Mucosa of stomach (tissue), 1 donor: ENCODE measurements around the gene LIPM.

ENCODE experiments used
- H3K27me3 ChIP-seq: one replicate; pipeline ENCODE4 v1.7.0; 2013; ENCODE audit warnings: mild to moderate bottlenecking, low read length; ENCODE audit not compliant: control insufficient read depth, insufficient read depth
- H3K36me3 ChIP-seq: one replicate; pipeline ENCODE4 v1.7.0; 2013; ENCODE audit warnings: low read length; ENCODE audit not compliant: control insufficient read depth, insufficient read depth
- H3K4me1 ChIP-seq: one replicate; pipeline ENCODE4 v1.7.0; 2013; ENCODE audit warnings: mild to moderate bottlenecking, low read length; ENCODE audit not compliant: control insufficient read depth, insufficient read depth
- H3K4me3 ChIP-seq: one replicate; pipeline ENCODE4 v1.7.0; 2013; ENCODE audit warnings: low read length
- H3K9ac ChIP-seq: one replicate; pipeline ENCODE4 v1.7.0; 2013; ENCODE audit warnings: mild to moderate bottlenecking, low read length, moderate library complexity
- H3K9me3 ChIP-seq: one replicate; pipeline ENCODE4 v1.7.0; 2013; ENCODE audit warnings: mild to moderate bottlenecking, low read length, moderate library complexity; ENCODE audit not compliant: control insufficient read depth
- donor health status: Pancreatic carcinoma.

LIPM gene

DNA sequence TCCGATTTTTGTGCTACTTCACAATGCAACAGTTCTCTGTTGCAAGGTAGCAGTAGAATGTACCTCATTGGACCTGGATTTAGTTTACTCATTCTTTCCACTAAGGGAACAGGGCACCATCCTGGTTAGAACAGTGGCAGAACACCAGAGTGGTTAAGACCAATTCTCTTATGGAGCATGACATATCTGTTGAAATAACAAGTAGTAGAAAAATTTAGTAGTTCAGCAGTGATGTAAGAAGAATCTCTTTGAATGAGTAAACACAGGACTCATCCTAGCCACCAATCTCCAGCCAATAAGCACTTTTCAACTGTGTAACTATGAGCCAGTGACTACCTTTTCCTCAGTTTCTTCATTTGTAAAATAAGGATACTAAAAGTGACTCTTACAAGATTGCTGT is 46.7 kb downstream of the LIPM start:
- no peaks in the 10 kb centered on the region for H3K36me3 ChIP-seq
- no peak overlapping the region for H3K4me3 ChIP-seq
- H3K9ac ChIP-seq: no peak overlapping the region
- H3K9me3 ChIP-seq: no peaks in the 10 kb centered on the region
- peaks cover 41% of the 10 kb centered on the region for H3K4me1 ChIP-seq
- no peaks in the 10 kb centered on the region for H3K27me3 ChIP-seq

DNA sequence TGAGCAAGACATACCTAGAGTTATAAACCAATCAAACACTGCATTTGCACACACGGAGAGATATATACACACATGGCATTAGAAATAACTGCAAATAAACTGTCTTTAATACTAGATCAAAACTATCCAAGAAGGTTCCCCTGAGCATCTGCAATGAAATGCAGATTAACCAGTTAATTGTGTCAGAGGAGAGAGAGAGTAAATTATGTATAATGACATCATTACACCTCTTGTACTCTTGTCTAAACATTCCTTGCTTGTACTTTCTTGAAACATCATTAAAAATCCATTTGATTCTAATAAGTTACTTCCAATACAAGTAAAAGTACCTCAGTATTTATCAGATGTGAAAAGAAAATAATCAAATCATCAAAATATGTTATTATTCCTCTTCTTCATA is 48.2 kb downstream of the LIPM start:
- H3K9me3 ChIP-seq: no peaks in the 10 kb centered on the region
- no peaks in the 10 kb centered on the region for H3K27me3 ChIP-seq
- H3K9ac ChIP-seq: peak overlapping the region; percentile 66
- peak overlapping the region; percentile 49 for H3K4me3 ChIP-seq
- H3K4me1 ChIP-seq: peaks cover 48% of the 10 kb centered on the region
- no peaks in the 10 kb centered on the region for H3K36me3 ChIP-seq

- peak within 1 kb of the TSS; percentile 49 for H3K4me3 ChIP-seq
- H3K27me3 ChIP-seq: no peaks in the 10 kb centered on the region
- peak within 1 kb of the TSS; percentile 66 for H3K9ac ChIP-seq
- H3K4me1 ChIP-seq: peaks cover 45% of the 10 kb centered on the region
- no peaks in the 10 kb centered on the region for H3K9me3 ChIP-seq
- no peaks in the 10 kb centered on the region for H3K36me3 ChIP-seq
Observed at GRCh38 chr10:88851706-88852105, 49.2 kb downstream of the LIPM start, which contains the start of gene ANKRD22. Gene ANKRD22, minus strand, starts transcription at chr10:88851844. Its CDS starts 237 bp downstream, at chr10:88851607.

DNA sequence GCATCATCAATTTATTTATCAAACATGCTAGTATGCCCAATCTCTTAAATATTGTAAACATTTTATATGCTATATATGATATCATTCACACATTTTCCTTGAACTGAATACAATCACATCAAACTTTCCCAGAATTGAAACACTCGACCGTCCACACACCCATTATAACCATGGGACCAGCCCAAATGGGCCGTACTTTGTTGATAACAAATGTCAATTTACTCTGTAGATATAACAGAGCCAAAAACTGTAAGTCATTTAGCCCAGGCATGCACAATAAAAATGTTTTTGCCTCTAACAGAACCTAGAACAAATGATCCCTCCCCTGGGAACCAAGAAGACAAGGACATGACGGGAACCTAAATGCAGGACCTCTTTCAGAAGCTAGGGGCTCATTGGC is 49.8 kb downstream of the LIPM start:
- Histone ChIP-seq H3K27me3 (no peaks in the 10 kb centered on the region), H3K9me3 (no peaks in the 10 kb centered on the region), H3K4me3 (no peak overlapping the region), H3K36me3 (no peaks in the 10 kb centered on the region), H3K9ac (no peak overlapping the region), H3K4me1 (peaks cover 45% of the 10 kb centered on the region)

DNA sequence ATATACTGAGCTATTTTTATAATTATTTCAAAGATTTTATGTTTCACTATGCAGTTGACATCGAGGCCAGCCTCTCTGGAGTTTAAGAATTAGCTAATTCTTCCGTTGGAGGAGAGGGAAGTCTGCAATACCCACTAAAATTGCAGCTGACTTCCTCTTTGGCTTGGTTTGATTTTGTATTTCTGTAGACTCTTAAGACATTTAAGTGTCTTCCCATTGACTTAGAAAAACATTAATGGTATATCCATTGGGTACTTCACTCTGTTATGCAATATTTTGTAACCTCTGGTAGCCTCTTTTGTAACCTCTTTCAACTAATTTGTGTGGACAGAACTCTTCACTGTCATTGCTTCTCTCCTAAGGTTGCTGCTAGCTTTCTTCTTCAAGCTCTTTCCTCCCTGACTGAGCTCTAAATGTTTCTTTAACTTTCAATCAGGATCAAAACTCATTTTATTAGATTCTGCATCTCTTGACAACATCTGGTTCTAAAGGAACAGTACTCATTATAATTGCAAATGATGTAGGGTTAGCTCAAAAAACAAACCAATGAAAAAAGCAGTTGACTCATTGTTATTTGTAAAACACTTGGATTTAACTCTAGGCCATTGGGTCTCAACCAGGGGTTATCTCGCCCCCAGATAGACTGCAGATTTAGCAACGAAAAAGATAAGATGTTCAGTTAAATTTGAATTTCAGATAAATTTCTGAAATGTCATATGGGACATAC is 50.8 kb downstream of the LIPM start:
- H3K9ac ChIP-seq: no peak overlapping the region
- H3K4me1 ChIP-seq: peaks cover 44% of the 10 kb centered on the region
- no peak overlapping the region for H3K4me3 ChIP-seq

DNA sequence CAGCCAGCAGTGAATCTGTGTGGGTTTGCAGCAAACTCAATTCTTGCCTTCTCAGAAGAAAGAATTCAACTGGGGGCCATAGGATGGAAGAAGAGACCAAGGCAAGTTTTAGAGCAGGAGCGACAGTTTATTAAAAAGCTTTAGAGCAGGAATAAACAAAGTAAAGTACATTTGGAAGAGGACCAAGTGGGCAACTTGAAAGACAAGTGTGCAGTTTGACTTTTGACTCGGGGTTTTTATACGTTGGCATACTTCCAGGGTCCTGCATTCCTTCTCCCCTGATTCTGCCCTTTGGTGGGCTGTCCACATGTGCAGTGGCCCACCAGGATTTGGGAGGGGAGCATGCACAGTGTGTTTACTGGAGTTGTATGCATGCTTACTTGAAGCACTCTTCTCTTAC is 52.2 kb downstream of the LIPM start:
- H3K4me1 ChIP-seq: peaks cover 37% of the 10 kb centered on the region
- no peak overlapping the region for H3K9ac ChIP-seq
- H3K27me3 ChIP-seq: no peaks in the 10 kb centered on the region
- H3K4me3 ChIP-seq: no peak overlapping the region
- no peaks in the 10 kb centered on the region for H3K36me3 ChIP-seq
- no peaks in the 10 kb centered on the region for H3K9me3 ChIP-seq

More for the DNA sequence above, 50.8 kb downstream of the LIPM start:
- no peaks in the 10 kb centered on the region for H3K9me3 ChIP-seq
- H3K36me3 ChIP-seq: no peaks in the 10 kb centered on the region
- no peaks in the 10 kb centered on the region for H3K27me3 ChIP-seq

DNA sequence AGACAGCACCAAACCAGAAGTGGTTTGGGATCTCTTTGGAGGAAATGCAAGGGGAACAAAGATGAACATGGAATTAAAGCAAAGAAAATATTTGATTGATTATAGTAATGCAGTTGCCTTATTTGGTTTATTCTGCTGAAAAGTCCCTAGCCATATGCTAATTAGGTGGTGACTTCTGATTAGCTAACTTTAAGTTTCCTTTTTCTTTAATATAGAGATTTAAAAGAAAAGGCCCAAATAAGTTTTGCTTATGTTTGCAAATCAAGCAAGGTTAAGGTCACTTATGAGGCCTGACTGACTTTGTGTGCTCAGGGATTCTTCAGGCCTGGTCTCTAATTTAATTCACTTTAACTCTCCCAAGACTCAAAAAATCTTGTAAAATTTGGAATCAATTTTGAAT is 55.3 kb downstream of the LIPM start:
- Histone ChIP-seq H3K4me1 (peaks cover 27% of the 10 kb centered on the region), H3K27me3 (no peaks in the 10 kb centered on the region), H3K9ac (no peak overlapping the region), H3K4me3 (no peak overlapping the region), H3K9me3 (no peaks in the 10 kb centered on the region), H3K36me3 (no peaks in the 10 kb centered on the region)

GRCh38 chr10:88858491-88858890 is 56.0 kb downstream of the LIPM start:
- Histone ChIP-seq H3K9me3 (no peaks in the 10 kb centered on the region), H3K4me1 (peaks cover 20% of the 10 kb centered on the region), H3K27me3 (no peaks in the 10 kb centered on the region), H3K4me3 (no peak overlapping the region), H3K36me3 (no peaks in the 10 kb centered on the region), H3K9ac (no peak overlapping the region)

DNA sequence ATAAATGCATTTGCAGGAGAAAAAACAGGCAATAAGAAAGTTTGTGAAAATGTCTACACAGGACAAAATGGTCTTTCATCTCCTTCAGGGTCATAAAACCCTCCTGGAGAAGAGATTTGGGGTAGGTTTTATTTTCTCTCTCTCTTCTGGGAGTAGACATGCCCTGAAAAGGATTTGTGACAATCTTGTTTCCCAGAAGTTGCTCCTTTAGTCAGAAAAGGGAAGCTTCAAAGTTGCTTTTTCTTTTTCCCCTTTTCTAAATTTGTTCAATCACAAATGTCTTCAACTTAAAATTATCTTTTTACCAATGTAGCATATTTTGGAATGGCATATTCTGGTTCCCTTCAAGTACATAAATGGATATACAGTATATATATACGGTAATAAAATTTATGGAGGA is 58.5 kb downstream of the LIPM start:
- H3K27me3 ChIP-seq: no peaks in the 10 kb centered on the region
- no peaks in the 10 kb centered on the region for H3K36me3 ChIP-seq
- H3K9me3 ChIP-seq: no peaks in the 10 kb centered on the region
- no peak overlapping the region for H3K4me3 ChIP-seq
- peaks cover 7% of the 10 kb centered on the region for H3K4me1 ChIP-seq
- no peak overlapping the region for H3K9ac ChIP-seq

DNA sequence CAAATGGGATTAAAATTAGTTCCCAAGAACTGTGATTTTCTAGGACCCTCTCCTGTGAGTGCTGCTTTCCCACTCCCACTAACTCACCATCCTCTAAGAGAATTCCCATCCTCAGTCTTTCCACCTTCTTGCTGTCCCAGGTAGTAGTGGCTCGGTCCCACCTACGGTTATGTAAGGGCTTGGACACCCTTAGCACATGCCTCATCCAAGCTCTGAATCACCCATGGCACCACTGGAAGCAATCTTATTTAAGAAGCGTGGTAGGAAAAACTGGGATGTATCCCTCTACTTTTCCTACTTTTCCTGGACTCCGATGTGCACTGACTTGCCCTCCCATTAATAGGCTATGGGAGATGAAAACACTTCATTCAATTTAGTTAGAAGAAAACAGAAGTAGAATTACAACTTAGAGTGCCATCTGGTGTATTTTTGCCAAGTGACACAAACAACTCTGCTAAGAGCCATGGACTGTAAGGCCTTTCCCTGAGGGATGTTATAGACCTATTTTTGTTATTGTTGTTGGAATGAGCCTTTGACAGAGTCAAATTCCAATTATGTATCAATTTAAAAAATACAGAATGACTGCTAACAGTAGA is 62.8 kb downstream of the LIPM start:
- Histone ChIP-seq H3K9me3 (no peaks in the 10 kb centered on the region), H3K27me3 (no peaks in the 10 kb centered on the region), H3K9ac (no peak overlapping the region), H3K36me3 (no peaks in the 10 kb centered on the region), H3K4me1 (no peaks in the 10 kb centered on the region), H3K4me3 (no peak overlapping the region)

DNA sequence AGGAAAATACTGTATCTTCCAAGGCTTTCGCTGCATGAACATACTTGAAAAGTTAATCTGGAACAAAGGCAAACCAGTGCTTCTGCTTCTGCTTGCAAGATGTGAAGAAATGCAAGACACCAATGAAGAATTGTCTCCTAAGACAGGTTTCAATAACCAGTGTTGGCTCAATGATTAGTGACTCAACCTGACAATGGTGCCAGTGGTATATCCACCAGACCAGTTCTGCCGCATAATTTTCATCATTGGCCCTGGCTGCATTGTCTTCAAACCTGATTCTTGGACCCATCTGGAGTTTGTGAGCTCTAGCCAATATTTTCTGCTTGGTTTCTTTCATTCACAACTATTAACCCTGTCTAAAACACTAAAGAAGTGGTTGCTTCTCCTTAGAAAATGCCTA is 63.9 kb downstream of the LIPM start:
- Histone ChIP-seq H3K4me1 (no peaks in the 10 kb centered on the region), H3K9me3 (no peaks in the 10 kb centered on the region)

DNA sequence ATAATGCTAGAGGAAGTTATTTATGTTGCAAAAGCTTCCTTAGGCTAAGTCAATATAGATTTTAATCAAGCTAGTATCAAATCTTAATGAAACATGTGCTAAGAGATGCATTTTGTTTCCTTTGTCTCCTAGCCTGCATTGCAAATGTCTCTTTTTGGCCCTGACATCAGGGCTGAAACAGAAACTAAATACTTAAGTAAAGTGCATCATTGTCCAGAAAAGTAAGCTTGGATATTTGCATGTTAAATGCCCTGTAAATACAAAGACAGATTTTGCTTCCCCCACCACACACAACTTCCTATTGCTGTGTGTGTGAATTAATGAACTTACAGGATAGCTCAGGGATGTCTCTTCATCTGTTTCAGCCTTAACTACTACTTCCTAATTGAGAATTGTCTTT is 67.6 kb downstream of the LIPM start:
- Histone ChIP-seq H3K27me3 (no peaks in the 10 kb centered on the region), H3K9ac (no peak overlapping the region), H3K4me3 (no peak overlapping the region), H3K4me1 (no peaks in the 10 kb centered on the region), H3K36me3 (no peaks in the 10 kb centered on the region), H3K9me3 (no peaks in the 10 kb centered on the region)

More for the DNA sequence above, 63.9 kb downstream of the LIPM start:
- Histone ChIP-seq H3K36me3 (no peaks in the 10 kb centered on the region), H3K4me3 (no peak overlapping the region), H3K9ac (no peak overlapping the region), H3K27me3 (no peaks in the 10 kb centered on the region)
